K562 (cell line): ENCODE results near the gene CLEC2D. TPM values are rescaled to one million over a fixed set of nuclear protein-coding genes. Genes with fewer than 3 reads are reported as not detected.

ENCODE experiments used
- ATAC-seq: fragments of 200-7000 bp; cut with Tn5 transposase; 3 replicates; pipeline ENCODE4 v1.9.1; 2020; ENCODE audit warnings: moderate library complexity
- BruUV-seq: library from RNA; stranded (reverse); fragments of 400-500 nt; replicated peaks from 2 replicates; lab custom pipeline; 2021; lab: Mats Ljungman, UMichigan
- CTCF ChIA-PET: fragments of 300-600 bp; formaldehyde crosslinking; extraction: SDS; loops from one replicate; lab custom pipeline; 2021; ENCODE audit warnings: low intra/inter-chr PET ratio; lab: Yijun Ruan, JAX
- POLR2A ChIA-PET: fragments of 300-600, 350-650 bp; sonication (Branson Sonifier 250); formaldehyde crosslinking; extraction: SDS; loops from one replicate; lab custom pipeline; 2021; ENCODE audit warnings: antibody characterized with exemption, inconsistent platforms; lab: Yijun Ruan, JAX
- DNase-seq, 4 experiments: peaks; one replicate each; pipeline versions ENCODE4 v3.0.0 to v3.0.0-alpha.2; 2011 to 2018; ENCODE audit warnings: low spot score in 3 of 4, mixed read lengths in 3 of 4; ENCODE audit errors: extremely low read depth in 1 of 4
- FAIRE-seq: peaks from 2 replicates; lab custom pipeline; 2011; peaks lifted over from hg19 to GRCh38; lab: Jason Lieb, UNC
- H2AFZ ChIP-seq: 2 replicates; pipeline ENCODE4 v1.6.0; 2011; ENCODE audit warnings: low read depth, low read length, control low read depth, inconsistent platforms
- H3K27ac ChIP-seq: fragments of 200-600 bp; 3 replicates; pipeline ENCODE4 v1.8.0; 2011; ENCODE audit warnings: low read depth, mild to moderate bottlenecking, control low read depth, inconsistent platforms, low read length, moderate library complexity, mixed read lengths; ENCODE audit errors: extremely low read depth
- H3K27me3 ChIP-seq, 2 experiments: fragments of 300-600 bp in 1 of 2; 2 replicates in 1 of 2; 3 replicates in 1 of 2; pipeline versions ENCODE4 v1.6.0 to v1.8.0; 2011; ENCODE audit warnings: inconsistent platforms in 2 of 2, low read length in 2 of 2, mild to moderate bottlenecking in 1 of 2, mixed read lengths in 1 of 2, moderate library complexity in 1 of 2; ENCODE audit not compliant: control insufficient read depth in 2 of 2, insufficient read depth in 2 of 2
- H3K36me3 ChIP-seq: fragments of 300-600 bp; 3 replicates; pipeline ENCODE4 v1.8.0; 2011; ENCODE audit warnings: mild to moderate bottlenecking, low read length, inconsistent platforms; ENCODE audit not compliant: control insufficient read depth, insufficient read depth
- H3K4me1 ChIP-seq, 2 experiments: fragments of 200-600 bp in 1 of 2; replicated peaks in 1 of 2; 2 replicates in 1 of 2; 3 replicates in 1 of 2; pipeline versions ENCODE4 v1.5.1 to v1.8.0; 2011; ENCODE audit warnings: inconsistent platforms in 2 of 2, low read length in 2 of 2, mild to moderate bottlenecking in 1 of 2, mixed read lengths in 1 of 2, moderate library complexity in 1 of 2; ENCODE audit not compliant: control insufficient read depth in 2 of 2, insufficient read depth in 2 of 2
- H3K4me2 ChIP-seq: 2 replicates; pipeline ENCODE4 v1.6.1; 2011; ENCODE audit warnings: low read length, control low read depth, inconsistent platforms, mixed read lengths; ENCODE audit not compliant: insufficient read depth
- H3K4me3 ChIP-seq: fragments of 200-600 bp; sonication (generic), shearing (Covaris generic); 2 replicates; pipeline ENCODE4 v1.5.1; 2016; ENCODE audit warnings: control low read depth, inconsistent platforms
- H3K79me2 ChIP-seq: fragments of 200-600 bp; 3 replicates; pipeline ENCODE4 v1.8.0; 2011; ENCODE audit warnings: low read length, inconsistent platforms; ENCODE audit not compliant: control insufficient read depth, insufficient read depth
- H3K9ac ChIP-seq, 2 experiments: 2 replicates each; pipeline versions ENCODE4 v1.6.0 to v1.6.1; 2011; ENCODE audit warnings: low read depth in 2 of 2, low read length in 2 of 2, control low read depth in 1 of 2, inconsistent platforms in 1 of 2, mild to moderate bottlenecking in 1 of 2, mixed read lengths in 1 of 2; ENCODE audit not compliant: insufficient read depth in 1 of 2
- H3K9me1 ChIP-seq: one replicate; pipeline ENCODE4 v1.6.0; 2011; ENCODE audit warnings: inconsistent platforms, mild to moderate bottlenecking, low read length, moderate library complexity; ENCODE audit not compliant: control insufficient read depth, insufficient read depth
- H3K9me3 ChIP-seq: replicated peaks from 2 replicates; pipeline ENCODE4 v1.5.1; 2011; ENCODE audit warnings: low read depth, low read length, inconsistent platforms; ENCODE audit not compliant: control insufficient read depth, insufficient read depth
- H4K20me1 ChIP-seq: replicated peaks from 2 replicates; pipeline ENCODE4 v1.6.1; 2011; ENCODE audit warnings: low read length, inconsistent platforms, mixed read lengths; ENCODE audit not compliant: control insufficient read depth, insufficient read depth
- DNMT1 ChIP-seq: fragments of 450-650 bp; IDR thresholded peaks from 2 replicates; pipeline ENCODE4 v1.6.1; 2016; ENCODE audit warnings: antibody characterized with exemption, mild to moderate bottlenecking
- TARDBP ChIP-seq: fragments of 450-650 bp; IDR thresholded peaks from 2 replicates; pipeline ENCODE4 v1.6.1; 2016
- ZKSCAN3 ChIP-seq: fragments of 250-450 bp; sonication (Bioruptor Pico); IDR thresholded peaks from 2 replicates; pipeline ENCODE4 v1.4.0; 2020
- ZNF407 ChIP-seq: fragments of 450-650 bp; IDR thresholded peaks from 2 replicates; pipeline ENCODE4 v1.6.1; 2016; ENCODE audit warnings: low read depth
- ZNF668 ChIP-seq: fragments of 250-450 bp; sonication (Bioruptor Pico); IDR thresholded peaks from 2 replicates; pipeline ENCODE4 v1.8.0; 2022; ENCODE audit warnings: mild to moderate bottlenecking, inconsistent platforms
- WGBS: fragments of 100-300 bp; shearing (Covaris generic); methylation state at CpG from one replicate; pipeline ENCODE4 v1.1.6; 2016; ENCODE audit warnings: low coverage, mixed read lengths; ENCODE audit not compliant: insufficient coverage; ENCODE audit errors: missing lambda C conversion rate; 5-methylcytosine and 5-hydroxymethylcytosine counted together
- in situ Hi-C: fragments of 300-500 bp; cut with MboI; formaldehyde crosslinking; loops from 4 replicates; pipeline ENCODE4 v1.15.0; 2018; ENCODE audit warnings: inconsistent platforms, mixed read lengths
- intact Hi-C: fragments of 100-400 bp; cut with micrococcal nuclease; formaldehyde crosslinking; loops from 2 replicates; pipeline ENCODE4 v1.14.2; 2022
- polyA plus RNA-seq, 8 experiments: library from polyadenylated mRNA; depleted of rRNA in 4 of 8; stranded (reverse) in 5 of 8; unstranded in 3 of 8; fragments of >200 nt; fragmentation: Nextera tagmentation in 2 of 8; fragmentation: Illumina TruSeq in 1 of 8; extraction: Ambion mirVana in 2 of 8; extraction: Trizol in 1 of 8; gene quantifications; 2 replicates each; pipeline versions ENCODE4 v1.2.1 to v1.2.3, GENCODE V29; 2011 to 2014; ENCODE audit warnings: inconsistent platforms in 1 of 8, missing spikeins in 1 of 8
- total RNA-seq, 7 experiments: library from RNA; depleted of rRNA in 6 of 7; stranded (reverse); fragments of >200 nt in 6 of 7; fragmentation: Illumina TruSeq in 2 of 7; extraction: Trizol in 2 of 7; gene quantifications; 2 replicates each; pipeline versions ENCODE4 v1.2.1 to v1.2.3, GENCODE V29; 2011 to 2021; ENCODE audit warnings: low replicate concordance in 1 of 7
- TF ChIP-seq, protein P1 (sequence below): fragments of 250-450 bp; sonication (Bioruptor Pico); IDR thresholded peaks from 2 replicates; pipeline ENCODE4 v1.8.0; 2022; ENCODE audit warnings: moderate library complexity, mild to moderate bottlenecking, inconsistent platforms

Gene CLEC2D
- total and polyA plus RNA-seq, 9 of the 15 experiments (the other 6 are each of a cell fraction or from before 2014, with no cell fraction given) = 1.4 to 5.0 (median 2.2) TPM

DNA sequence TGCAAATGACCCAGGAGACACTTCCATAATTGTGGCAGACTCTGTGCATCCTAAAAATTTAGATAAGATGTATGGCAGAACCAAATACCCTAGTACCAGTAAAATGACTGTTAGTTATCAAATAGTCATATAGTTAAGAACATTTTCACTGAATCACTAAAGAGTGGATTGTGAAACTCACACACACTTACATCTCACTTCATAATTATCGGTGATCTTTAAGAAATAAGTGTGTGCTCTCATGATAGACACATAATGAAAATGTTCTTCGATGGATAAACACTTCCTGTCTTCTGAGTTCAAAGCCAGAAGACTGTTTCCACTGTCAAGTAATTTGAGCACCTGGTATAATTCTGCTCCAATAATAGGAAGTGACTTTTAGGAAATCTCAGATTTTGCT is 42.7 kb upstream of the CLEC2D start:
- H3K4me2 ChIP-seq = no peak overlapping the region
- no peaks in the 10 kb centered on the region for H3K79me2 ChIP-seq
- H3K27ac ChIP-seq = no peak overlapping the region
- no peaks in the 10 kb centered on the region for H3K36me3 ChIP-seq
- H2AFZ ChIP-seq = no peak overlapping the region
- H3K9me3 ChIP-seq = no peaks in the 10 kb centered on the region
- no peaks in the 10 kb centered on the region for H3K4me1 ChIP-seq
- H3K4me3 ChIP-seq = no peak overlapping the region
- 6% methylated on average over 2 of the region's 2 CpGs for WGBS
- intact Hi-C loops (no loop called here), in situ Hi-C loops (loop anchor here (25.0 kb wide), 1 partner anchor 290 kb away; no protein-coding TSS in a partner anchor)
- ChIA-PET CTCF (no interaction called here), POLR2A (no interaction called here)
- TF ChIP-seq ZNF407 (no peak), ZNF668 (CRISPR knock-in tag) (no peak), TARDBP (no peak), DNMT1 (no peak), ZKSCAN3 (CRISPR knock-in tag) (no peak)
- TF ChIP-seq, protein P1, sequence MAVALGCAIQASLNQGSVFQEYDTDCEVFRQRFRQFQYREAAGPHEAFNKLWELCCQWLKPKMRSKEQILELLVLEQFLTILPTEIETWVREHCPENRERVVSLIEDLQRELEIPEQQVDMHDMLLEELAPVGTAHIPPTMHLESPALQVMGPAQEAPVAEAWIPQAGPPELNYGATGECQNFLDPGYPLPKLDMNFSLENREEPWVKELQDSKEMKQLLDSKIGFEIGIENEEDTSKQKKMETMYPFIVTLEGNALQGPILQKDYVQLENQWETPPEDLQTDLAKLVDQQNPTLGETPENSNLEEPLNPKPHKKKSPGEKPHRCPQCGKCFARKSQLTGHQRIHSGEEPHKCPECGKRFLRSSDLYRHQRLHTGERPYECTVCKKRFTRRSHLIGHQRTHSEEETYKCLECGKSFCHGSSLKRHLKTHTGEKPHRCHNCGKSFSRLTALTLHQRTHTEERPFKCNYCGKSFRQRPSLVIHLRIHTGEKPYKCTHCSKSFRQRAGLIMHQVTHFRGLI (CRISPR knock-in tag) = no peak
- H3K9ac ChIP-seq = no peak overlapping the region
- ATAC-seq (no peak), DNase-seq (no peak), FAIRE-seq (no peak)
- H3K27me3 ChIP-seq = no peaks in the 10 kb centered on the region
- no peaks in the 10 kb centered on the region for H3K9me1 ChIP-seq
- no TSS peak for BruUV-seq
- H4K20me1 ChIP-seq = no peaks in the 10 kb centered on the region
